Endothelial cell of hepatic sinusoid (primary cell): ENCODE measurements around the gene CABLES1.
"Not testable (repeated sequence)": the region's sequence is repeated elsewhere in the genome, so short reads cannot be mapped to it uniquely, and the experiment has no call there.

Experiments
- in situ Hi-C: cut with HindIII; loops from 2 replicates; pipeline ENCODE4 v1.10.0; 2017; ENCODE audit warnings: low sequenced_read_pairs

CABLES1 gene

GRCh38 chr18:23141104-23141999 is 6.1 kb downstream of the CABLES1 start:
- in situ Hi-C loops, result no loop called here

GRCh38 chr18:23142251-23142929 is 7.1 kb downstream of the CABLES1 start:
- in situ Hi-C loops, result no loop called here

GRCh38 chr18:23143016-23143814 is 7.9 kb downstream of the CABLES1 start:
- in situ Hi-C loops, result no loop called here

- in situ Hi-C loops, result no loop called here
Measured at GRCh38 chr18:23143815-23144261, 8.6 kb downstream of the CABLES1 start.

- in situ Hi-C loops, result no loop called here
Measured at GRCh38 chr18:23144640-23145039, 9.4 kb downstream of the CABLES1 start.

GRCh38 chr18:23145621-23146020 is 10.3 kb downstream of the CABLES1 start:
- in situ Hi-C loops, result no loop called here

- in situ Hi-C loops, result no loop called here
Measured at GRCh38 chr18:23146861-23147469, 11.7 kb downstream of the CABLES1 start.

- in situ Hi-C loops, result no loop called here
Measured at GRCh38 chr18:23148382-23148781, 13.1 kb downstream of the CABLES1 start.

GRCh38 chr18:23149570-23149969 is 14.3 kb downstream of the CABLES1 start:
- in situ Hi-C loops, result no loop called here

- in situ Hi-C loops, result no loop called here
Measured at GRCh38 chr18:23151414-23152099, 16.3 kb downstream of the CABLES1 start.

- in situ Hi-C loops, result no loop called here
Measured at GRCh38 chr18:23154030-23154429, 18.7 kb downstream of the CABLES1 start.

- in situ Hi-C loops, result no loop called here
Measured at GRCh38 chr18:23154823-23155500, 19.7 kb downstream of the CABLES1 start.

GRCh38 chr18:23155537-23155936 is 20.3 kb downstream of the CABLES1 start:
- in situ Hi-C loops, result no loop called here

GRCh38 chr18:23156134-23156533 is 20.8 kb downstream of the CABLES1 start:
- in situ Hi-C loops, result no loop called here

GRCh38 chr18:23158058-23158457 is 22.8 kb downstream of the CABLES1 start:
- in situ Hi-C loops, result no loop called here

- in situ Hi-C loops, result not testable (repeated sequence)
Measured at GRCh38 chr18:23158884-23159283, 23.6 kb downstream of the CABLES1 start.

GRCh38 chr18:23159344-23159743 is 24.1 kb downstream of the CABLES1 start:
- in situ Hi-C loops, result no loop called here

GRCh38 chr18:23162473-23162872 is 27.2 kb downstream of the CABLES1 start:
- in situ Hi-C loops, result no loop called here

- in situ Hi-C loops, result no loop called here
Measured at GRCh38 chr18:23163786-23164533, 28.7 kb downstream of the CABLES1 start.
